ENCODE data around the gene S100A11.

Gene S100A11

GRCh38 chr1:151990058-151990855 is 46.5 kb downstream of the S100A11 start:
- peak overlapping the region; percentile 15 for H3K4me3 ChIP-seq (ENCODE audit: low read depth, low read length)

GRCh38 chr1:151989211-151989862 is 47.5 kb downstream of the S100A11 start:
- H3K4me3 ChIP-seq (ENCODE audit: low read depth, low read length): peak overlapping the region; percentile 23
- DNase-seq (ENCODE audit: low read depth): no peak

More at GRCh38 chr1:151990058-151990855, 46.5 kb downstream of the S100A11 start:
- no peak for DNase-seq (ENCODE audit: low read depth)

GRCh38 chr1:151988405-151988923 is 48.3 kb downstream of the S100A11 start:
- peak overlapping the region; percentile 23 for H3K4me3 ChIP-seq (ENCODE audit: low read depth, low read length)
- DNase-seq (ENCODE audit: low read depth): no peak

- DNase-seq (ENCODE audit: low read depth): no peak
- no peak overlapping the region for H3K4me3 ChIP-seq (ENCODE audit: low read depth, low read length)
Measured at GRCh38 chr1:151986501-151987190, 50.2 kb downstream of the S100A11 start.

GRCh38 chr1:151985768-151986167 is 51.0 kb downstream of the S100A11 start:
- DNase-seq (ENCODE audit: low read depth): no peak
- H3K4me3 ChIP-seq (ENCODE audit: low read depth, low read length): no peak overlapping the region

- H3K4me3 ChIP-seq (ENCODE audit: low read depth, low read length): no peak overlapping the region
- no peak for DNase-seq (ENCODE audit: low read depth)
Measured at GRCh38 chr1:151985270-151985669, 51.5 kb downstream of the S100A11 start.

GRCh38 chr1:151984313-151984956 is 52.4 kb downstream of the S100A11 start:
- DNase-seq (ENCODE audit: low read depth): no peak
- H3K4me3 ChIP-seq (ENCODE audit: low read depth, low read length): no peak overlapping the region
